GM21619 (cell line): Measurements from ENCODE around the gene PRKG2.
A peak's percentile ranks its signal among the peaks of the same experiment; 100 is the strongest.

ENCODE experiments used
- ATAC-seq: cut with Tn5 transposase; IDR thresholded peaks from one replicate; pipeline ENCODE4 v1.9.1; 2021; ENCODE audit not compliant: unreplicated experiment

The PRKG2 gene

GRCh38 chr4:81106150-81106549 is 108.9 kb downstream of the PRKG2 start:
- ATAC-seq, result no peak

GRCh38 chr4:81102107-81102506 is 112.9 kb downstream of the PRKG2 start:
- ATAC-seq, result no peak

- no peak for ATAC-seq
Measured at GRCh38 chr4:81096566-81096965, 118.5 kb downstream of the PRKG2 start.

GRCh38 chr4:81095389-81095788 is 119.6 kb downstream of the PRKG2 start:
- no peak for ATAC-seq

- ATAC-seq, result no peak
Measured at GRCh38 chr4:81093720-81094401, 121.2 kb downstream of the PRKG2 start.

GRCh38 chr4:81085979-81086378 is 129.0 kb downstream of the PRKG2 start:
- no peak for ATAC-seq

- ATAC-seq, result no peak
Measured at GRCh38 chr4:81085291-81085690, 129.7 kb downstream of the PRKG2 start.

- no peak for ATAC-seq
Measured at GRCh38 chr4:81084634-81085033, 130.4 kb downstream of the PRKG2 start.

GRCh38 chr4:81084029-81084428 is 131.0 kb downstream of the PRKG2 start:
- no peak for ATAC-seq

- ATAC-seq, result no peak
Measured at GRCh38 chr4:81081156-81081555, 133.9 kb downstream of the PRKG2 start.

GRCh38 chr4:81071013-81071412 is 144.0 kb downstream of the PRKG2 start:
- no peak for ATAC-seq

GRCh38 chr4:81069706-81070331 is 145.2 kb downstream of the PRKG2 start:
- peak; percentile 99 for ATAC-seq

GRCh38 chr4:81065446-81065845 is 149.6 kb downstream of the PRKG2 start:
- ATAC-seq, result no peak

GRCh38 chr4:81062001-81062400 is 153.0 kb downstream of the PRKG2 start:
- no peak for ATAC-seq

GRCh38 chr4:81061344-81061730 is 153.7 kb downstream of the PRKG2 start:
- no peak for ATAC-seq

- no peak for ATAC-seq
Measured at GRCh38 chr4:81060587-81061343, 154.3 kb downstream of the PRKG2 start.

- ATAC-seq, result no peak
Measured at GRCh38 chr4:81058621-81059020, 156.4 kb downstream of the PRKG2 start.

- ATAC-seq, result peak; percentile 99
Measured at GRCh38 chr4:81052119-81053068, 162.6 kb downstream of the PRKG2 start.

- no peak for ATAC-seq
Measured at GRCh38 chr4:81049907-81050306, 165.1 kb downstream of the PRKG2 start.

- ATAC-seq, result no peak
Measured at GRCh38 chr4:81049330-81049729, 165.7 kb downstream of the PRKG2 start.
